HEK293T (cell line): ENCODE measurements around the gene ABCA4.

Source experiments
- CTCF ChIA-PET: fragments of 350-600 bp; formaldehyde crosslinking; extraction: SDS; loops from one replicate; lab custom pipeline; 2021; ENCODE audit warnings: antibody characterized with exemption, inconsistent platforms; lab: Yijun Ruan, JAX
- POLR2A ChIA-PET: fragments of 350-600 bp; formaldehyde crosslinking; extraction: SDS; loops from one replicate; lab custom pipeline; 2020; ENCODE audit warnings: antibody characterized with exemption, inconsistent platforms; lab: Yijun Ruan, JAX
- DNase-seq: peaks from one replicate; pipeline ENCODE4 v3.0.0; 2012; ENCODE audit warnings: mixed read lengths; ENCODE audit errors: extremely low spot score
- ARNT ChIP-seq: fragments of 450-650 bp; IDR thresholded peaks from 2 replicates; pipeline ENCODE4 v1.6.1; 2017; ENCODE audit warnings: mild to moderate bottlenecking
- BHLHE40 ChIP-seq: fragments of 450-650 bp; IDR thresholded peaks from 2 replicates; pipeline ENCODE4 v1.6.1; 2016; ENCODE audit warnings: mild to moderate bottlenecking, moderate library complexity, borderline replicate concordance
- CTBP1 ChIP-seq: fragments of 450-650 bp; IDR thresholded peaks from 2 replicates; pipeline ENCODE4 v1.6.1; 2016; ENCODE audit warnings: borderline replicate concordance
- ELF4 ChIP-seq: fragments of 450-650 bp; IDR thresholded peaks from 2 replicates; pipeline ENCODE4 v1.6.1; 2017; ENCODE audit warnings: antibody characterized with exemption
- FOXA1 ChIP-seq: fragments of 450-650 bp; IDR thresholded peaks from 2 replicates; pipeline ENCODE4 v1.6.1; 2016; ENCODE audit warnings: mild to moderate bottlenecking
- FOXK2 ChIP-seq: fragments of 450-650 bp; IDR thresholded peaks from 2 replicates; pipeline ENCODE4 v1.6.1; 2016; ENCODE audit warnings: mild to moderate bottlenecking
- FOXM1 ChIP-seq: fragments of 450-650 bp; IDR thresholded peaks from 2 replicates; pipeline ENCODE4 v1.6.1; 2017; ENCODE audit warnings: mild to moderate bottlenecking, borderline replicate concordance
- HDGF ChIP-seq: fragments of 450-650 bp; IDR thresholded peaks from 2 replicates; pipeline ENCODE4 v1.6.1; 2017; ENCODE audit warnings: antibody characterized with exemption, borderline replicate concordance
- L3MBTL2 ChIP-seq: fragments of 450-650 bp; conservative IDR thresholded peaks from 2 replicates; pipeline ENCODE4 v1.6.1; 2016; ENCODE audit warnings: mild to moderate bottlenecking
- LEF1 ChIP-seq: fragments of 450-650 bp; IDR thresholded peaks from 2 replicates; pipeline ENCODE4 v1.6.1; 2017; ENCODE audit warnings: mild to moderate bottlenecking, borderline replicate concordance
- NFRKB ChIP-seq: fragments of 450-650 bp; IDR thresholded peaks from 2 replicates; pipeline ENCODE4 v1.6.1; 2016; ENCODE audit warnings: mild to moderate bottlenecking, moderate library complexity
- PKNOX1 ChIP-seq: fragments of 450-650 bp; IDR thresholded peaks from 2 replicates; pipeline ENCODE4 v1.6.1; 2016
- SP1 ChIP-seq: fragments of 450-650 bp; IDR thresholded peaks from 2 replicates; pipeline ENCODE4 v1.6.1; 2017
- SUZ12 ChIP-seq: fragments of 450-650 bp; IDR thresholded peaks from 2 replicates; pipeline ENCODE4 v1.6.1; 2016; ENCODE audit warnings: mild to moderate bottlenecking
- TARDBP ChIP-seq: fragments of 450-650 bp; IDR thresholded peaks from 2 replicates; pipeline ENCODE4 v1.6.1; 2016
- ZNF384 ChIP-seq: fragments of 450-650 bp; IDR thresholded peaks from 2 replicates; pipeline ENCODE4 v1.6.1; 2016

ABCA4 gene

GRCh38 chr1:94095112-94095637, 25.8 kb downstream of the ABCA4 start:
- DNase-seq: peak; percentile 46
- POLR2A ChIA-PET: interaction anchor here (1.1 kb wide), 1 partner anchor 24 kb away, joined by 3 read pairs; no protein-coding TSS in a partner anchor

GRCh38 chr1:94094469-94095111, 26.4 kb downstream of the ABCA4 start:
- DNase-seq: no peak
- TF ChIP-seq TARDBP (no peak), PKNOX1 (no peak), CTBP1 (no peak), FOXM1 (no peak), SUZ12 (no peak), ARNT (no peak)
- ChIA-PET POLR2A (interaction anchor here (1.1 kb wide), 1 partner anchor 23 kb away, joined by 3 read pairs; no protein-coding TSS in a partner anchor), CTCF (interaction anchor here (2.0 kb wide), 1 partner anchor 55 kb away, joined by 4 read pairs; no protein-coding TSS in a partner anchor)

More at GRCh38 chr1:94095112-94095637, 25.8 kb downstream of the ABCA4 start:
- TF ChIP-seq NFRKB (no peak), FOXK2 (no peak), SP1 (no peak)
- CTCF ChIA-PET: interaction anchor here (2.0 kb wide), 1 partner anchor 56 kb away, joined by 4 read pairs; no protein-coding TSS in a partner anchor

- TF ChIP-seq ARNT: no peak
- TF ChIP-seq CTBP1: no peak
- TF ChIP-seq L3MBTL2: no peak
- TF ChIP-seq SUZ12: no peak
- no peak for TF ChIP-seq HDGF
- no peak for TF ChIP-seq FOXK2
- no peak for TF ChIP-seq FOXA1
- no peak for TF ChIP-seq LEF1
- TF ChIP-seq NFRKB: no peak
- no peak for TF ChIP-seq ELF4
- no peak for TF ChIP-seq PKNOX1
- TF ChIP-seq ZNF384: no peak
- no peak for TF ChIP-seq BHLHE40
- ChIA-PET POLR2A (no interaction called here), CTCF (interaction anchor here (2.0 kb wide), 1 partner anchor 54 kb away, joined by 4 read pairs; no protein-coding TSS in a partner anchor)
- no peak for DNase-seq
These were observed 27.0 kb downstream of the ABCA4 start for GRCh38 chr1:94093996-94094395.

- ChIA-PET CTCF (no interaction called here), POLR2A (no interaction called here)
- TF ChIP-seq SP1: no peak
- TF ChIP-seq TARDBP: no peak
- no peak for TF ChIP-seq CTBP1
- no peak for TF ChIP-seq ELF4
- TF ChIP-seq ARNT: no peak
- no peak for TF ChIP-seq FOXA1
- no peak for TF ChIP-seq LEF1
- no peak for DNase-seq
These were observed 27.6 kb downstream of the ABCA4 start for GRCh38 chr1:94093396-94093795.

GRCh38 chr1:94092210-94092613, 28.7 kb downstream of the ABCA4 start:
- TF ChIP-seq ELF4 (no peak), PKNOX1 (no peak), FOXK2 (no peak), SUZ12 (no peak), SP1 (no peak), ARNT (no peak), ZNF384 (no peak), FOXM1 (no peak), NFRKB (no peak), CTBP1 (no peak), TARDBP (no peak), LEF1 (no peak), BHLHE40 (no peak), L3MBTL2 (no peak)
- ChIA-PET POLR2A (no interaction called here), CTCF (no interaction called here)
- no peak for DNase-seq

GRCh38 chr1:94090761-94091160, 30.2 kb downstream of the ABCA4 start:
- POLR2A ChIA-PET: no interaction called here
- DNase-seq: no peak
- TF ChIP-seq FOXK2 (no peak), TARDBP (no peak), LEF1 (no peak), L3MBTL2 (no peak), HDGF (no peak), NFRKB (no peak), FOXA1 (no peak), ARNT (no peak), SP1 (no peak), BHLHE40 (no peak), ZNF384 (no peak)
- CTCF ChIA-PET: no interaction called here
